Brain pericyte (primary cell): ENCODE data around the gene ETV4.

Experiments used
- DNase-seq: peaks from one replicate; pipeline ENCODE4 v3.0.0-alpha.2; 2012; ENCODE audit warnings: low read depth, low spot score

Gene ETV4

DNA sequence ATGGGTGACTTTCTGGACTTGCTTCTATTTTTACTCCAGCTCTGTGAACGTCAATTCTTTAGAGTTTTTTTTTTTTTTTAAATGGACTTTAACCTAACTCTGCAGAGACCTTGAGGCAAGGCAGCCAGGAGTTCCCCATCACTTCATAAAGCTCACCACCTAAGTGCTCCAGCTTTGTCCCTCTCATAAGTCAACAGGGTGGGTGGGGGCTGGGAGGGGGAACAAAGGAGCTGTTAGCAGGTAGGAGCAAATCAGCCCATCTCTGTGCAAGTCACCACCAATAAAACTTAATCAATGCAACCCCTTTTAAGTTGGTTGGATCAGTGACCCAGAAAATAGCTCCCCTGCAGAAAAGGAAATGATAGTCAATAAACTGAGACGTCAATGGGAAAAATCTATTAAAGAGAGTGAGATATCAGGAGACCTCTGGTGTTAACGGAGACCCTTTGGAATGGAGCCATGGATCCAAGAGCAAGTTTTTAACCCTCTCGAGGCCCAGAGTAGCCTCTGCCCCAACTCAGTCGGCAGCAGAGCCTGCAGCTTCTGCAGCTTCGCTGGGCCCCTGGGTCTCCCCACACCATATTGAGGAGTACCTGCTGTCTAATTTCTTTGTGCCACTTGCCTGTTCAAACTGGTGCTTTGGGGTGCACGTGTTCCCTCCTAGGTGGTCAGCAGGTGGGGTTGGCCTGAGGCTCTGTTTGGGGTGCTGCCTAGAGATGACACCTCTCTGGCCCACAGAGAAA, 27.6 kb upstream of the ETV4 start:
- DNase-seq, result no peak

DNA sequence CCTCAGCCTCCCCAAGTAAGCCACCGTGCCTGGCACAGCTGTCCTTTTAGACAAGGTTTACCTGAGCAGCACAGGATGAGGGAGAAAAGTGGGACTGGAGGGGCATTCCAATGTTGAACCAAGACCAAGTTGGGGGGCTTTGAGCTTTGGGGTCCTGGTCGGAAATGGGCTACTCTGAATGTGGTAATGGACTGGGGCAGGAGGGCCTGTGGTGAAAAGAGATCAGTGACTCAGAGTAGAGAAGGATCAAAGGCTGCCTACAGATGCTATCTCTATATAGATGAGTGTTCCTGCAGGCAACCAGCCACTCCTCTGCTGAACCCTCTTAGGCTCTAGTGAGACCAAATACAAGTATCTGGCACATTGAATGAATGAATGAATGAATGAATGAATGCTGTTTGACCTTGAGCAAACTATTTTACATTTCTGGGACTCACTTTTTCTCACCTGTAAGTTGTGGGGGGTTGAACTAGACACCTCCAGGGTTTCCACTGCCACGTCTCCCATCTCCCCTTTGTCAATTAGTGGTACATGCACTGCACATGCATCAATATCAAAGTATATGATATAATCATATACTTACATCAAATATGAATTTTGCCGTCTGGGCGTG, 26.3 kb upstream of the ETV4 start:
- DNase-seq, result no peak

DNA sequence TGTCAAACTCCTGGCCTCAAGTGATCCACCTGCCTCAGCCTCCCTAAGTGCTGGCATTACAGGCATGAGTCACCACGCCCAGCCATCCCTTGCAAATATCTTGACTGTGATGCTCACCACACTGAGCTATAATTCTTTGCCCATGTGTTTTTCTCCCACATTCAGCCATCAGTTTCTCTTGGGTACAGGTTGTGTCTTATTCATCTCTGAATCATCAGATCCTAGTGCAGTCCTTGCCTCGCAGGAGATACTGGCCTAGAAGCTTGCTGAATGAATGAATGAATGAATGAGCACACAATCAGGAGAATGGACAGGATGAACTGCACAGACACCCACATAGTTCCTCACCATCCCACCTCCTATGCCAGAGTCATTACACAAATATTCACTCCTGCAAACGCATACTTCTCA, 24.4 kb upstream of the ETV4 start:
- no peak for DNase-seq

DNA sequence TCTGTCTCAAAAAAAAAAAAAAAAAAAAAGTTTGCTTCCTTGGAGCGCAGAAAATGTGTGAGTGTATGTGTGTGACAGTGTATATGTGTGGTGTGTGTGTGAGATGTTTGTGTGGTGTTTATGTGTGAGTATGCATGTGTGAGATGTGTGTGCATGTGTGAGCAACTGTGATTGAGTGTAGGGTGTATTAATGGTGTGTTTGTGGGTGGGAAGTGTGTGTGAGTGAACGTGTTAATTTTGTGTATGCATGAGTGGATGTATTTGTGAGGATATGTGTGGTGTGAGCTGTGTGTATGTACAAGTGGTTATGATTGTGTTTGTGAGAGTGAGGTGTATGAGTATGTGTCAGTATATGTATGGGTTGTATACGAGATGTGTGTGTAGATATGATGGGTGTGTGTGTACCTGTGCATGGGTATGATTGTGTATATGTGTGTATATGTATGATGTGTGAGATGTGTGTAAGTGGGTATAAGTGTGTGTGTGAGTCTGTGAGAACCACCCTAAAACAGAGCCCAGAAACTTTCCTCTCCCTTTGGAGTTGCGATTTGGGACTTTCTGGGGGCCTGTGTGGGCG, 22.5 kb upstream of the ETV4 start:
- DNase-seq, result no peak

DNA sequence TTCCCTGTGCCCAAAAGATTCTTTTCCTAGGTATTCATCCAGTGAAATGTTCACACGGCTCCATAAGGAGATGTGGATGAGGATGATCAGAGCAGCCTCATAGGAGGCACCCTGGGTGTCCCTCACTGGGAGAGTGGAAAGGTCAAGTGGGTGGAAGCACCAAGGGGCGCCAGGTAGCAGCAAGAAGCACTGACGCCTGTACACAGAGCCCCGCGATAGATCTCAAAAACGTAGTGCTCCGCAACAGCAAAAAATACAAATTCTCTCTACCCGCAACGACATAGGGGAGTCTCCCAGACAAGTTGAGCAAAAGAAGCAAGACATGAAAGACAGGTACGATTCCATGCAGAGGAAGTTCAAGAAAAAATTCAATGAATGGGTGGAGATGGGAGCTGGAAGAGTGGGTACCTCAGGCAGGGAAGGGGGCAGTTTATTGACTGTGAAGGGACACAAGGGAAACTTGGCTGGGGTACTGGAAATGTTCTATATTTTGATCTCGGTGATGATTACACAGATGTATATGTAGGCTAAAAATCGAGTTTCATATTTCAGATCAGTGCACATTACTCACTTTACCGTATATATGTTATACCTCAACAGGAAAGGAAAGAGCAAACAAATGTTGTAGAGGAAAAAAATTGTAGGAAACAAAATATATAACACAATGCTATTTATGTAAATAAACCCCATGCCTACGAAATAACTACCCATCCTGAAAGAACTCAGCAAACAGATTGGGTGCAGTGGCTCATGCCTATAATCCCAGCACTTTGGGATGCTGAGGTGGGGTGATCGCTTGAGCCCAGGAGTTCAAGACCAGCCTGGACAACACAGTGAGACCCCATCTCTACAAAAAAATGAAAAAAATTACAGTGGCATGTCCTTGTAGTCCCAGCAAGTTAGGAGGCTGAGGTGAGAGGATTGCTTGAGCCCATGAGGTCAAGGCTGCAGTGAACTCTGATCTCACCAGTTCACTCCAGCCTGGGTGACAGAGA, 17.8 kb upstream of the ETV4 start:
- DNase-seq, result no peak

DNA sequence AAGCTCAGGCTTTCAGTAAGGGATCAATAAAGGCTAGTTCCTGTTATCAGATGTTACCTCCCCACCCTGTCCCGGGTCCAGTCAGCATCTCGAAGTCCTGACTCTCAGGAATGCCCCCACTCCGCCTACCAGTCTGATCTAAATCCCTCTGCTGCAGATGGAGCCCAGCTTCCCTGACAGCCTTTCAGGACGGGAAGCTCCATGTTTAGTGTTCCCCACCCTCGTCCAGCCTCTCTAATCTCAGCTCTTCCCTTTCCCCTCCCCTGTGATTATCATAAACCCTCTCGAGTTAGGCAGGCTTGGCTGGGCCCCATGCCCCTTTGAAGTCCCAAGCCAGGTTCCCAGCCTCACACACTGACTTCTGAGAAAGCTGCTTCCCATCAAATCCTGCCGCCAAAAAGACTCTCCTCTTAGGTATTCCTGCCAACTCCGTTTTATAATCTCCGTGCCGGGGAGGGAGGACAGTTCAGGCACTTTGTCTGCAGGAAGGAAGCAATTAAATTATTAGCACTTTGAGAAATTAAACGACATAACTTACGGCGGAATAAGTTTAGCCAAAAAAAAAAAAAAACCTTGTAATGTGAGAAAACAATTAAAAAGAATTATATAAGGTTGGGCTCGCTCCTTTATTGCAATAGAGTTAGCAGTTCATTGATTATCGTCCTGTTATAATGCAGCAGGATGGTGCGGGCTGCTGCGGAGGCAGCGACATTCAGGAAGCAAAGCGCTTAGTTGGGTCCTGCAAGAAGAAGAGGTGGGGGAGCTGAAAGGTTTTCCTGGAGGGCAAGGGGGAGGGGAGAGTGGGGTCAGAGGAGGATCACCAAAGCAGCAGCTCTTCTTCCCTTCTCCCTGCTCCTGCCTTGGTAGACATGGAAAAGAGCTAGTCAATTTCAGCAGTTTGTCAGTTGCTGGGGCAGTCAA, 16.8 kb upstream of the ETV4 start:
- no peak for DNase-seq

DNA sequence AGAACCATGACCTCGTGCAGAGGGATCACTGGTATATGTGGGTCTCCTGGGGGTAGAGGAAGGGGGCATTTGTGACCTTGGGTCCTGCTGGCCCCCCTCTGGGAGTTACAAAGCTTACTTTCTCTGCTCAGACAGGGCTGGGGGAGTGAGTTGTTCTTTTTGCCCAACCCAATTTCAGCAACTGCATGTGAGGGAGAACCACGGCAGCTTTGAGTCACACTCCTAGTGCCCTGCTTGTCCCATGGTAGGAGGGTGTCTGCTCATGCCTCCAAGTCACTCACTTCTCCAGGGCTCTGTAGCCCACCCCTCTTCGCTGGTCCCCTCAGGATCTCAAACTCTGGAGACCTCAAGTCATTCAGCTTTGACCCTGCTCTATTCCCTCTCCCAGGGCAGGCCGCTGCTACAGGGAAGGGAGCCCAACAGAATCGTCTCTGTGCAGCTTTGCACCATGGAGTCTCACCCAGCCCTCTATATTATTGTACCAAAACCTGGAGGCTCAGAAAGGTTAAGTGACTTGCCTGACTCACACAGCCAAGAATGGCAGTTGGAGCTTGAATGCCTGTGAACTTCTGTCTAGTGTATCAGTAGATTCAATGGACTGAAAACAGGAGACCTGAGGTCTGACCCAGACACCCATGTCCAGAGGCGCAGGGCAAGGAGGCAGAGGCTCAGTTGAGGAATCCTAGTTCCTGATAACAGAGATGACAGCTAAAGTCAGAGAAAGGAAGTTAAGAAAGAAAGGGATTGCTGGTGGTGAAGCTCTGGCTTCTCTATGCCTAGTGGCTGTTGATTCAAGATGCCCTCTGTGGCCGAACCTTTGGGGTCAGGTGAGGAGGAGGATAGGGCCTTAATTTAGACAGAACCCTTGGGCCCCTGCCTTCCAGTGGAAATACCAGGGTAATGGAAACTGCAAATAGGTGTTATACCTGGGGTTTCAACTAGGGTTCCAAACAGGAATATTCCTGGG, 14.6 kb upstream of the ETV4 start:
- DNase-seq, result no peak

DNA sequence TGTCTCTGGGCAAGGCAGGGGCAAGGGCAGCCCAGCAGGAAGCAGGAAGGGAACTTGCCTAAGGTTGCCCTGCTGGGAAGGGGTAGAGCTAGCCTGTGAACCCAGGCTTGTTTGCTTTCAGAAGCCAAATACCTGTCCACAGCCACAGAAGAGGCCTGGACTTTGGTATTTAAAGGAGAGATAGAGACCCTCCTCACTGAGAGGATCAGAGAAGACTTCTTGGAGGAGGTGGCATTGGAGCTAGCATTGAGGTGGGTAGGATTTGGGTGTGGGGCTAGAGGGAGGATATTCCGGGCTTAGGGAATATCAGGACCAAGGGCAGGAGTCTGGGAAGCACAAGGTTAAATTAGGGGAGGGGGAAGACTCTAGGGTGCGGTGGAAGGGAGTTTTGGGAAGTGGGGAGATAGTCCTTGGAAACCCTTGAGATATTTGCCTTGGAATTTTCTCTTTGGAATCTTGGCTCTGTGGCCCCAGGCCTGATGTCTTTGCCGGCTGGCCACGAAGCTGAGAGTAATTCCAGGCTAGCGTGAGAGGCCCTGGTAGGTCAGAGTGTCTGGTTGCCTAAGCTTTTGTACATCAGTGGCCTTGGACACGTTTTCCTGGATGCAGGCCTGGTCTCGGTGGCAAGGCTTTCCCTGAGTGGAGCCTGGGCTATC, 13.1 kb upstream of the ETV4 start:
- no peak for DNase-seq

DNA sequence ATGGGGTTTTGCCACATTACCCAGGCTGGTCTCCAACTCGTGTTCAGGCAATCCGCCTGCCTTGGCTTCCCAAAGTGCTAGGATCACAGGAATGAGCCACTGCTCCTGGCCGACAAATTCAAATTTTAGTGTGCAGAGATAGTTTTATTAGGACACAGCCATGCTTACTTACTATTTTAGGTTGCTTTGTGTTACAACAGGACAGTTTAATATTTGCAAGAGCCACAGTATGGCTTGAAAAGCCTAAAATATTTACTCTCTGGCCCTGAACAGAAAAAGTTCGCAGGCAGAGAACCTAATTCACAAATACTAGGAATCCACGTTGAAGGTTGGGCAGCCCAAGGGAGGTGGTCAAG, 12.6 kb upstream of the ETV4 start:
- DNase-seq, result no peak

DNA sequence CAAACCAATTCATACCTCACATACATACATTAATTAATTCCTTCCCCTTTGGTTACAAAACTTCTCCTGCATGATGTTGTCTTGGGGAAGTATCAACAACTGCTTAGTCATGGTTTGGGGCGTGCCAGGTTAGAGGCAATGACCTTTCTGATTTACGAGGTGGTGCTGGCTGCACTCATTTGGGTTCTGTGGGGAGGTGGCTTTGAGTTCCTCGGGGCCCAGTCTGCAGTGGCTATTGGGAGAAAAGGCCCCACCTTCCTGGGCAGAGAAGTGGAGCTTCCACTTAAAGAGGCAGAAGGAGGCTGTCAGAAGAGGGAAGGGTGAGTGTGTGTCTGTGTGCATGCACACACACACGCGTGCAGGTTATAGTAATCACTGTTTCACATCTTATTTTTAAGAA, 10.2 kb upstream of the ETV4 start:
- no peak for DNase-seq

DNA sequence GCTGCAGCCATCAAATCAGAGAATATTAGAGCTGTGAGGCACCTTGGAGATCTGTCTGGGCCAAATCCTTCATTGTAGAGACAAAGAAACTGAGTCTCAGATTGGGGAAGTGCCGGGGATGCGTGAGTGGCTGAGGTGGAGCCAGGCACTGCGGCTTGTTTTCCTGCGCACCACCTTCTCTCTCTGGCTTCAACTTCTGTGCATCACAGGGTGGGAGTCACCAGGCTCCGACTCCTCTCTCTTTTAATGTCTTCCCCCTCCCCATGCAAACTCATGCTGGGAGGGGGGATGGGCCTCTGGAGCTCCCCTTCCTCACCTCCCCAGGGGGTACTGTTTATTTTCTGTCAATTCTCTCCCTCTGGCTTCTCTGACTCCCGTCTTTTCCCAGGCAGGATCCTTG, 8.7 kb upstream of the ETV4 start:
- DNase-seq, result no peak

DNA sequence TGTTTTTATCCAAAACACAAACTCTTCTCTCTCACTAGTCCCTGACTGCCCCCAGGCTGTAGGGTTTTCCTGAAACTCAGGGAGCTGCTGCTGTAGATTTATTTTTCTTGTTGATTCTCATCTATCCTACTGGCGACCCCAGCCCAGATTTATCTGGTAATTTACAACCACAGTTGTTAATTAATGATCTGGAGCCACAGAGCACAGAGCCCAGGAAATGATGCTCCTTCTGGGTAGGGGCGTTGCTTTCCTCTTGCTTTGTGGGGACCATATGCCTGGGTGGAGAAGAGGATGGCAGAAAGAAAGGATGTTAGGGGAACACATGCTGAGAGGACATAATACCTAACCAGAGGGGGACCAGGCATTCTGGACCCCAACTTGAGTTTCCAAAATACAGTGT, 7.4 kb upstream of the ETV4 start:
- no peak for DNase-seq

DNA sequence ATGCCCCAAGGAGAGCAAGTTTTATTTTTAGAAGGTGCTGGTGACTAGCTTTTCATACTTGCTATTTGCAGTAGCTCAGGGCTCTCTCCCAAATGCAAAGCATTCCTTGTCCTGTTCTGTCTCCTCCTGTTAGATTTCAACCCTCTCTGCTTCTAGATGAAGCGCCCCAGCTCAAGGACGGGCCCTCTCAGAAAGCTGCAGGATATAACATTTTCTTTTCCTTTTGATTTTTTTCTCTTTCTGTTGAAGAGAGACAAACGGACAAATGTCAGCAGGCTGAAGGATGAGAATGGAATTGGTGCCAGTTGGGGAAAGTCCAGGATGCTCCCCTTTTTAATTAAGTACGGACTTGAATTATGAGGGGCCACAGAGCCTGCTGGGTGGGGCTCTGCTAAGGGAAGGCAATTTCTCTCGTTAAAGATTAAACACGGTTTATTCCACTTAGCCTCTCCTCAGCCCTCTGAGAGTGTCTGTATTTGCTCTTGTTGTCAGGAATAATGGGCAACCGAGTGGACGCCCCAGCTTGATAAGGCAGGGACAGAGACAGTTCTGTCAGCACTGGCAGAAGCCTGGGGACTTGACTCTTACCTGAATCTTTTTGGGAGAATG, 6.2 kb upstream of the ETV4 start:
- DNase-seq, result no peak

DNA sequence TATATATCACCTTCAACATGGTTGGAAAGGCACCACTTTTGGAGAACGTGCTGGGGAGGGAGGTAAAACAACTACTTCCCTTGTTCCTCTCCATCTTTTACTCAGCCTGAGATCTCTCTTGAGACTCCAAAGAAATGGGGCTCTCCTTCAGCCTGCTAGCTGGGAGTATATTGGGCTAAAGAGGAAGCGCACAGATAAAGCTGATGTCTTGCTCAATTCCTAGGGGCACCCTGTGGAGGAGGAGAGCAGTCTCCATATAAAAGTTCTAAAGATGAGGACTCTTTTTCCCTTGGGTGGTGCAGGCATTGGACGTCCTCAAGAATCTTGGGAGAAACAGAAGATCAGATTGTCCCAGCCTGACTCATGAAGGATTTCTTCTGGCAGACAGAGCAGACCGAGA, 4.6 kb upstream of the ETV4 start:
- no peak for DNase-seq

DNA sequence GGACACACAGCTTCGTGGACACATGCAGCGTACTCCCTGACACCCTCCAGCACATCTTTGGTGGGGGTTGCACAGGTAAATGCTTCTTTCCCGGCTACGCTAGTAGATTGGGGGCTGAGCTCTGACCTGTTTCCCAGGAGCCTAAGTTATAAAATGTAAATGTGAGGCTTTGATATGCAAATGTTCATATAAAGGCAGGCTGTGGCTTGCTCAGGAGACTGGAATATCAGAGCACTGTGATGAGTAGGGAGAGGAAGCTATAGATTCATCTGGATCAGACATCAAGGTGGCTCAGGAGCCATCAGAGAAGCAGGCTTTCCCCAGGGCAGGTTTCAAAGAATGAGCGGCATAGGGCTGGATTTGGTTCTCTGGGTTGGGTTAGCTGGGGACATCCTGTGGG, 3.4 kb upstream of the ETV4 start:
- no peak for DNase-seq

DNA sequence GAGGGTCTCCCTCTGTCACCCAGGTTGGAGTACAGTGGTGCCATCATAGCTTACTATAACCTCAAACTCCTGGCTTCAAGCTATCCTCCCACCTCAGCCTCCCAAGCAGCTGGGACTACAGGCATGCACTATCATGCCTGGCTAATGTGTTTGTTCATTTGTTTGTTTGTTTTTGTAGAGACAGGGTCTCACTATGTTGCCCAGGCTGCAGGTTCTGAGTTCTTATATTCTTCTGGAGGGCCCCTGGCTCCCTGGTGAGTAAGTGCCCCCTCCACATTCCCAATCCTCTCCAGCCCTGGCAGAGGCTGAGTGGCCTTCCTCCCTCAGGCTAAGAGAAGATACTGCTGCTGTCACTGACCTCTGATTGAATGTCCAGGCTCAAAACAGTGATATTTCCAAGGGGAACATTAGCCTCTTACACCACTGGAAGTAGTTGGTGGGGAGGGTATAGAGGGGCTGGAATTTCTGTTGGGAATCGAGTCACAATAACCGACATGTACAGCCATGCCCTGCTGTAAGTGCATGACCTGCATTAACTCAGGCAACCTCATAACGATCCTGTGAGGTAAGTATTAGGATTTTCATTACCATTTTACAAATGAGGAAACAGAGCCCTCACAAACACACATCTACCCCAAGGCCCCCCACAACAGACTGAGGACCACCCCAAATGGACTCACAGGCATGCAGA, 2.7 kb upstream of the ETV4 start:
- no peak for DNase-seq

DNA sequence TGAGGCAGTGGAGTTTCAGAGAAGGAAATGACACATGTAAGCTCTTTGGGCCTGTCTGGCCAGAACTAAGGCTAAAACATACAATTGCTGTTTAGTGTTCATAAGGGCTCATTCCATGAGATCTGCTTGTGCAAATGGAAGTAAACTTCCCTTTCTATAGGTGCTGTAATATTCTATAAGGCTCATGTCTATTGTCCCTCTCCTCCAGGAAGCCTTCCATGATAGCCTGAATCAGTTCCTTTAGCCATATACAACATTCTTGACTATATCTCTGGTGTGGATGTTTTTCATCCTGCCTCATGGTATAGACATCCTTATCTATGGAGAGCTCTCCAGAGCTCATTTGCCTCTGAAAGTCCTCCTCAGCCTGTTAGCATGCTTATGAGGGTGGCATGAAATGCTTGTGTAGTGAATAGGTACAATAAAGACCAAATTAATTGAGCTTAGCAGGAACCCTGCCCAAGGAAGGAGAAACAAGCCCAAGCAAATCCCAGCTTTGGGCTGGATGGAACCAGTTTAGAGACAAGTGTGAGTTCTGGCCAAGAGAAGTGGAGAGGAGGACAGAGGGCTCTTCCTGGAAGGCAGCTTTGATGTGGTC, 1.6 kb upstream of the ETV4 start:
- no peak for DNase-seq

DNA sequence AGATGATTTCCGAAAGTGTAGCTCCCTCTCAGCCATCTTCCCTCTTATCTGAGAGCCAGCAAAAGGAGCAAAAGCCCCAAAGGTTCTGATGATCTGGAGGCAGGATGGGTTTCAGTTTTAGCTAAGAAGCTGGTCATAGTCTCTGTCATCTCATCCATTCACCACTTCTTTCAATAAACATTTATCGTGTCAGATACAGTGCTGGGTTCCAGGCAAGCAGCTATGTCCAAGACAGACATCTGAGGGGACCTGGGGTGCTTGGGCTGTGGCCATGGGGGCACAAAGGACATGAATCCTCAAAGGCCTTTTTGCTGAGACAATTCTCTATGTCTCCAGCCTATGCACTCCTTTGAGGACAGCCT, 1.0 kb upstream of the ETV4 start:
- DNase-seq, result no peak
